ENCODE measurements around the gene SPNS3.

SPNS3 gene

GRCh38 chr17:4498461-4499397 is 65.0 kb downstream of the SPNS3 start, which contains the start of gene SPNS2:
Gene SPNS2 (plus strand): TSS chr17:4498881. CDS start chr17:4499048, 167 bp downstream.
- no peak for TF ChIP-seq CTCF (IDR thresholded peaks at IDR 0.05; ENCODE audit: insufficient read depth, missing control alignments)
- FAIRE-seq (no peak), DNase-seq (ENCODE audit: insufficient read length, low spot score) (peak; percentile 97)

- DNase-seq (ENCODE audit: insufficient read length, low spot score) (peak; percentile 53), FAIRE-seq (no peak)
- no peak for TF ChIP-seq CTCF (IDR thresholded peaks at IDR 0.05; ENCODE audit: insufficient read depth, missing control alignments)
These were observed 65.9 kb downstream of the SPNS3 start for GRCh38 chr17:4499431-4500190.

GRCh38 chr17:4500191-4500571 is 66.4 kb downstream of the SPNS3 start:
- FAIRE-seq (no peak), DNase-seq (ENCODE audit: insufficient read length, low spot score) (no peak)

GRCh38 chr17:4501295-4501949 is 67.7 kb downstream of the SPNS3 start:
- FAIRE-seq (no peak), DNase-seq (ENCODE audit: insufficient read length, low spot score) (no peak)
- no peak for TF ChIP-seq CTCF (IDR thresholded peaks at IDR 0.05; ENCODE audit: insufficient read depth, missing control alignments)

More at GRCh38 chr17:4500191-4500571, 66.4 kb downstream of the SPNS3 start:
- no peak for TF ChIP-seq CTCF (IDR thresholded peaks at IDR 0.05; ENCODE audit: insufficient read depth, missing control alignments)

GRCh38 chr17:4502466-4503154 is 68.9 kb downstream of the SPNS3 start:
- TF ChIP-seq CTCF (IDR thresholded peaks at IDR 0.05; ENCODE audit: insufficient read depth, missing control alignments): no peak
- DNase-seq (ENCODE audit: insufficient read length, low spot score): no peak
- FAIRE-seq: no peak

GRCh38 chr17:4503283-4504025 is 69.7 kb downstream of the SPNS3 start:
- TF ChIP-seq CTCF (IDR thresholded peaks at IDR 0.05; ENCODE audit: insufficient read depth, missing control alignments): no peak
- no peak for DNase-seq (ENCODE audit: insufficient read length, low spot score)
- no peak for FAIRE-seq

All from D721Med (cell line).